GM21390 (cell line): Measurements from ENCODE around the gene FSTL4.

Source experiments
- ATAC-seq: cut with Tn5 transposase; IDR thresholded peaks from one replicate; pipeline ENCODE4 v1.9.1; 2021; ENCODE audit not compliant: unreplicated experiment

The FSTL4 gene

DNA sequence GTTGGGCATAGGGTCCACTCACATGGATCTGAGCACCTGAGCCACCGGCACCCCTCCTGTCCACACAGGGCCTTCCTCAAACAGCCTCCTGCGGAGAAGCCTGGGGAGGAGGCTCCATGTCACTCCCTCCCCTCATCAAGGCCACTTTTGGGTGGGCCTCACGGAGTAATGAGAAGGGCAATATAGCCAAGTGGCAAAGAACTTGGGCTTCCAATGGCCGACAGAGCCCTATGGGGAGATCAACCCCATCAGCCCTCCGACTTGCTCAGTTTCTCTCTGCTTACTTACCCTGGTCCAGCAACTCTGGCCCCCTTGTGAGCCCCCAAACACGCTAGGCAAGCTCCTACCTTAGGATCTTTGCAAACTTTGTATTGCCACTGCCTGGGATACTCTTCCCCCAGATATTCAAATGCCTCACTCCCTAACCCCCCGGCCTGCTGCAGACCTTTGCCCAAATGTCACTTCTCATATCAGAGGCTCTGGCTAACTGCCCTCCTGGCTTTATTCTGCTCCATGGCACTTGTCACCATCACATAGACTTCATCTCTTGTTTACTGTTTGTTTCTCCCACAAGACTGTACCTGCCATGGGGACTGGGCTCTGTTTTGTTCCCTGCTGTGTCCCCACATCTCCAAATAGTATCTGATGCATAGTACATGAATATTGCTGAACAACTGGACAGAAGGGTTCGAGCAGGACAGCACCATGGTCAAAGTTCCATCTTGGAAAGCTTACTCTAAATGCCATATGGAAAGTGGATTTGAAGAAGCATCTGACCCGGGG lies 220.8 kb downstream of the FSTL4 start:
- ATAC-seq: no peak

DNA sequence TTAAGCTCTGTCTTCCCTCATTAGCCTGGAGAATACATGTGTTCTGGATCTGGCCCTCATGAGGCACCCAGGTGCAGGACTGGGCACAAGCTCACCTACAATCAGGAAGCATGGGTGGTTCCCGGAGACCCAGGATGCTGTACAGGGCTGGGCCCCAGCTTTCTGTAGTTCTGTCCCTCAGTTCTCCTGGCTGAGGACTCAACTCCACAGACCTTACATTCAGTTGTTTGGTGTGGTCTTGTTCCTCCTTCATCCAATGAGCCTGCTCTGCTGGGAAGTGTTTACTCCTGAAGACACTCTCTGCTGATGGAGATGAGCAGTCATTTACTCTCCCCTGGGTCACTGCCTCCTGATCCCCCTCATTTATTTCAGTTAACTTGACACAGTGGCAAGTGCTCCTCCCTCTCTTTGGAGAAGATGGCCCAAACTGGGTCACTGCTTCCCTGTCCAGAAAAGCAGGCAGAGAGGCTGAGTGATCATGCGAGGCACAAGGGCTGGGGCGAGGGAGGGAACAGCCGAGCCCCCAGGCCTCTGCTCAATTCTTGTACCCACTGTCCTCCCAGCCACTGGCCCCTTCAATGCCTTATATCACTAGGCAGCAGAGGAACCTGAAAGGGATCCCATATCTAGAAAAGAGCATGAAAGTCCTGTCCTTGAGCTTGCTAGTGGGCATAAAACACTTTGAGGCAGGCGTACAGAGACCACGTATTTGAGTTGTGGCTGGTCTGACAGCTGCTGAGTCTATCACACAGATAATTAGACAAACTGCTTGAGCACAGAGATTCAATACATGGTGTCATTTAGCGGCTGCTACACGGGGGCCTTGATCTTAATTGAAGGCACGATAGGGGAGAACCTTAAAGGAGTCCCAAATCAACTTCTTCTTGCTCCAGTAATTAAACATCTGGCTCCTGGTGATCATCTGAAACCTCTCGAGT lies 221.7 kb downstream of the FSTL4 start:
- no peak for ATAC-seq

DNA sequence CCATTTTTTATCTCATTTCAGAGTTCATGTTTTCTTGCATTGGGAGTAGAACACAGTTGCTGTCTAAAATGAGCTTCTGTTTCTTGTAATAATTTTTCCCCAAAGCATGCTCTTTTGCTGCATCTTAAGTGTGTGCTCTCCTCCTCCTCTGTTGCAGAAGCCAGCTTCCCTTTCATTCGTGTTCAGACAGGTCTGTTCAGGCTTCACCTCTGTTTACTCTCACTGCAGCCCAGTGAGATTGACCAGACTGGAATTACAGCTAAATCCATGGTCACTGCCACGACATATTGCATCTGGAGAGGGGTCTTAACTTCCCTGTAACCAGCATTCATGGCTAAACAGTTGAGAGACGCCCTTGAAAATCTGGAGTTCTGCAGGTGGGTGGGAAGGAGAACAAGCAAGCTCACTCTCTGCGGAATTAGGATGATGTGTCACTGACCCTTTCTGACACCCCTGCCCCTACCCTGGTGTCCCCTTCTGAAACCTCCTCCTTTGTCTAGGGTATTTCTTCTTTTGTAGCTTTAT lies 223.2 kb downstream of the FSTL4 start:
- ATAC-seq: no peak

DNA sequence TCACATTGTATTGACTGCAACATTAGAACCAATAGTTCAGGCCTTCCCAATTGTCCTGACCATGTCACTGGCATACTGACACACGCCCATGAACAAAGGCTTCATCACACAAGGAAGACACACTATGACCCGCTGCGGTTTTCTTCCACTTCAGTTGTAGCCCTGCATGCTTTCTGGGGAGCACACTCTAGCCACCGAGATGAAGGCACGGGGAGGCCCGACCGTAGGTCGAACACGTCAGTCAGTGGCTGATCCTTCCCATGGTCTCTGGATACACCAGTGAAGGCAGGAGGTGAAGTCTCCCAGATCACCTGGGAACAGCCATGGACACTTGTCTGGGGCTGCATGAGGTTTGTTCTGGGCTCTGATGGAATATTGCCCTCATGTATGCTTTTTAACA lies 224.7 kb downstream of the FSTL4 start:
- no peak for ATAC-seq

DNA sequence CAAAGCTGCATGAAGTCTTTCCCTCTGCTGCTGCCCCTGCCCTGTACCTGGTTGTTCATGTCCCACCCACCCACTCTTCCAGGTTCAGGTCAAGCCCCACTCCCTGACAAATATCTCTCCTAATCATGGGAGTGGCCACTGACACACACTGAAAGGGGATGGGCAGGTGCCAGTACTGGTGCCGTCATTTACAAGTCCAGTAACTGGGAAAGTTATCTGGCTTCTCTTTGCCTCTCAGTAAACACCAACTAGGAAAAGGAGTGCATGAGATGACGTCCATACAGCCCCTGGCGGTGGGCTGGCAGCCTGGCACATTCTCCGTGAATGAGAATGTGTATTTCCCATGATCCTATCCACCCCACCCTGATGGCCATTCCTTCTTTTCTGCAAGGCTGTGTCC lies 225.2 kb downstream of the FSTL4 start:
- ATAC-seq: no peak

DNA sequence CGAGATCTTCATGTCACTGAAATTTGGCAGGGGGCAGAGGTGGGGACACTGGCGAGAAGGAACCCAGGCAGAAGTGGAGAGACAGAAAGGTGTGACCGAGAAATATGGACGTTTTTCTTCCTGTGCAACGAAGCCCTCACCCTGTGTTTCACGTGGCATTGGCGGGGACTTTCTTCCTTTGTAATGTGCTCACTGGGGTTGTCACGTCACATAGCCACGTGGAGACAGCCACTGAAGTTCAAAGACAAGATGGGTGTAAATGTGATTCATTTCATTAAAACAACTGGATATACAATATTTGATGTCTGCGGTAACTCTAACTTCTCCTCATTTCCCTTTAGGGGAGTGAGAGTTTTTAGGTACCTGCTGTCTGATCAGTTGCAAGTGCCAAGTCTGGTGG lies 225.7 kb downstream of the FSTL4 start:
- no peak for ATAC-seq

DNA sequence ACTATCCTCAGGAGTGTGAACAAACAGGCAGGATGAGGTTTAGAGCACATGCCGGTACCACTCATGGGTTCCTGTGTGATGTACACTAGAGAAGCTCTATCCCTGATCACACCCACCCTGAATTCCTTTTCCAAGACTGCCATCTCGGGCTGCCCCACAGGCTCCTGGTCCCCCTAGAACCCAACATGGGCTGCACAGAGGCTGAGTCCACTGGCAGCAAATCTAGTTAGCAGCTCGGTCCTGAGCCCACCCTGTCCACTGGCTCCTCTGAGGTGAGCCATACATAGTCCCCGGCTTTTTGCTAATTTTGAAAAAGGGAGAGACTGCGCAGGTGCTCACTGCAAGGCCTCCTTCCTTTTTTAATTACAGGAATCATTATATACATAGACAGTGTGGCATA lies 227.0 kb downstream of the FSTL4 start:
- no peak for ATAC-seq

DNA sequence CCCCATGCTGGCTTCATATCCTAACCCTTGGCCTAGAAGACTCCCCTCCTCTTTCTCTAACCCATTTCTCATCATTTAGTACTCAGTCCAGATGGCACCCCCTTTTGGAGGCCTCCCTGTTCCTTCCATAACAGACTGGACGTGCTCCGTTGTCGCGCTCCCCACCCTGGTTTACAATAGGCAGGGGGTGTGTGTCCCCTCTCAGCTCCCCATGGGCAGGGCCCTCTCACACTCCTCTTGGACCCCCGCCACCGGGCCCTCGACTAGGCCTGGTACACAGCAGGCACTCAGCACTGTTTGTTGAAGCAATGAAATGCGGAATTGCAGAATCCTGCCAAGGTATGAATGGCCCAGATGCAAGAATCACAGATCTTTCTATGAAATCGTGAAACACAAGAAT lies 227.4 kb downstream of the FSTL4 start:
- no peak for ATAC-seq

DNA sequence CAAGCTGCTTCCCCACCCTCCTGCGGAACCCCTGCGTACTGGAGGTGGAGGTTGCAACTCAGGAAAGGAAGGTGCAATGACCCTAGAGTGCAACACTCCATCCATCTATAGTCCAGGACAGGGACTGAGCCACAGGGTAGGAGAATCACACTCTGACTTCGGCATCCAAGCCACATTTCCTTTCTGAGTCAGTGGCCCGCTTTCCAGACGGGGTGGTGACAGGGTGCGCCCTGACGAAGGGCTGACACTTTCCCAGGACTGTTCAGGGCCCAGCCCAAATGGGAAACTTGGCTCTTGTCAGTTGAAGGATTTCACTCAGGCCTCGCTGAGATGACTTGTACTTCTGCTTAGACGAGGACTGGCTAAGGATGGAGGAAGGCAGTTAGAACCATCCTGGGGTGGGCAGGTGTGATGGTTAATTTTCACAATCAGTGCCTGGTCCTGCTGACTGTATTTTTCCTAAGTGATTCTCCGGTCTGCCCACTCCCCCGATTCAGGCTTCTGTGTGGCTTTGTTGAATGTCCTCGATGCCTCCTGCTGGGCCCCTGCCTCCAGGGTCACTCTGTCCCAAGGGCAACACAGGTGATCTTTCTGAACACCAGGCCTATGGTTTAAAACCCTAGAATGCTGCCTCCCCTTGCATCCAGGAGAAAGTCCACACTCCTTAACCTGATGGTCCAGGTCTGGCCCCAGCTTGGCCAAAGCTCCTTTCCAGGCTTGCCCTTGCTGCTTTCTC lies 228.1 kb downstream of the FSTL4 start:
- ATAC-seq: no peak

DNA sequence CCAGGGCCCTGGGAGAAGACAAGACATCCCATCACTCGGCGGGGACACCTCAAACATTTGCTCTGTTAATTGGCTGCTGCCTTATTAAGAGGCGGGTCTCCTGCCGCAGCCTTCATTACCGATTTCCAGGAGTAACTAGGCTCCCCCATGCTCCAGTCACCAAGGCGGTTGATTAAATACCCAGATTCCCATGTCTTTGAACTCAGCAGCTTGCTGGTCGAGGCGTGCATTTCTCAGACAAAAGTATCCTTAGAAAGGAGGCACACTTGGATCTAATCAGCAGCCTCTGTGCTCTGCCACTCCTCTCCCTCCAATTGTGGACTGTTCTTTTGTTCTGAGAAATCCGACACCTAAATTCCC lies 228.8 kb downstream of the FSTL4 start:
- no peak for ATAC-seq

DNA sequence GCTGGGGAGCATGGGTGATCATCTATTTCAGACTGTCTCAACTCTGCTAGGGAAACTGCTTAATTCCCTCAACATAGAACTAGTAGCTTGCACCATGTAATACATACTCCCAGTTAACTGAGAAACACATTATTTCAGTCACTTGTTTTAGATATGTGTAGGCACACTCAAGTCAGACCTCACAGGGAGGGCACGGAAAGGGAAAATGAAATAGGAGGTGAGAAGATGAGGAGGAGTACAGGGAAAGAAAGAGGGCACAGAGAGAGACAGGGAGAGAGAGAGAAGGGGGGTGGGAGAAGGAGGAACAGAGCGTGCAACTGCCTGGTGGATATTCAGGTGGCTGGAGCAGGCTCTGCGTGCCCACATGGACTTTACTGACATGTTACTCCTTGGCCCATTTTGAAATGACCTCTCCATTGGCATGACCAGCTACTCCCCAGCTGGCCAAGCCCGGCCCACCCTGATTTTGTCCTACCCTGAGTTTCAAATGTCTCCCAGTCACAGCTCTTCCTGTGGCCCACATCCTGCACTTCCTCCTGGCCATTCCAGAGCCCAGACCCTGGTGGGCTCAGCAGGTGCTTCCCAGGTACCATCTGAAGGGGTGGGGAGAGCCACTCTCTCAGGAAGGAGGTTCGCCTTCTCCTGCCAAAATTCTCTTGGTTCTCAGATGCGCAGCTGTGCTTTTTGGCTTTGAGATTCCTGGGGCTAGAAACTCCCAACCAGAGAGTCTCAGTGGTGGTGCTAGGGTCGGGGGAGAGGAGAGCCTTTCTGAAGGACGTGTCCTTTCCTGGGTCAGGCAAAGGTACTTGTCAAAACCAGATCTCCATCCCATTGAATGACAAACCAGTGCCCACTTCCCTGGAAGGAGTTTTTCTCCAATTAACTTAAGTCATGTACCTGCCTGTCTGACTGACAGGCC lies 229.4 kb downstream of the FSTL4 start:
- no peak for ATAC-seq

DNA sequence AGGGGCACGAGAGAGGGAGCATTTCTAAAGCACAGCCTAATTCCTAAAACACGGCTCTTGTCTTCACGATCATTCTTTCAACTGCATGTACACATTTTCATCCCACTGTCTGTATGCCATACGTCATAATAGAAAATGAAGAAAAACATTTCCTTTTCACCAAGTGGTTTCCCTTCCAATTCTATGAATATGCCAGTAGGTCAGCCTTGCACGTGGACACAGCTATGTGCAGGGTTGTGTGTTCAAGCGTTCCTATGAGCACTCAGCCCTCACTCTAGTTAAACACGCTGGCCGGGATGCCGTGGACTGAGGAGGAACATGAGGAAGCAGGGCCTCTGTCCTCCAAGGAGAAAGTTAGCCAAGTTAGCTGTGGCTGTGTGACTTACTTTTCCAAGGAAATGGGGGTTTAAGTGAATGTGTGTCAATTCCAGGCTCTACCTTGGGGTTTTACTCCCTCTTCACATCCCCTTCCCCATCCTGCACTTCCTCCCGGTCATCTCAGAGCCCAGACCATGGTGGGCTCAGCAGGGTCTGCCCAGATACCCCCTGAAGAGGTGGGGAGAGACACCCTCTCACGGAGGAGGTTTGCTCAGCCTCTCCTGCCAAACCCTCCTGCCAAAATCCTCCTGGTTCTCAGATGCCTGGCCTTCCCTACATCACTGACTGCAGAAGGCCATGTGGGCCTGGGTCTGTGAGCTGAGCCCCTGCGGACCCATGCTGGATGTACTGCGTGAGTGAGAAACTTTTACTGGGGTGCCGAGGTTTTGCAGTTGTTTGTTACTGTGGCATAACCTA lies 230.6 kb downstream of the FSTL4 start:
- no peak for ATAC-seq

DNA sequence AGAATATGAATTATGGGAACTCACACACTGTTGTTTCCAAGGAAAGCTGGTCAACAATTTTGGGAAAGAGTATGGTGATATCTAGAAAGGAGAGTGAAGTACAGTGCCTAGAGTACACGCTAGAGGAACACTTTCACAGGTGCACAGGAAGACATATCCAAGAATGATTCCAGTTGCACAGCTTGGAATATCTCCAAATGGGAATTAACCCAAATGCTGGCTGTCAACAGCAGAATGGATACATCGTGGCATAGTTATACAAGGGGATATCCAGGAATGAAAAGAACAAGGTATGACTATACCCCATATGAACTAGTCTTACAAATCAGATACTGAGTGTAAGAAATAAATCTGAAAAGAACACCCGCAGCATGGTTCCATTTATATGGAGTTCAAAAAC lies 231.3 kb downstream of the FSTL4 start:
- ATAC-seq: no peak

DNA sequence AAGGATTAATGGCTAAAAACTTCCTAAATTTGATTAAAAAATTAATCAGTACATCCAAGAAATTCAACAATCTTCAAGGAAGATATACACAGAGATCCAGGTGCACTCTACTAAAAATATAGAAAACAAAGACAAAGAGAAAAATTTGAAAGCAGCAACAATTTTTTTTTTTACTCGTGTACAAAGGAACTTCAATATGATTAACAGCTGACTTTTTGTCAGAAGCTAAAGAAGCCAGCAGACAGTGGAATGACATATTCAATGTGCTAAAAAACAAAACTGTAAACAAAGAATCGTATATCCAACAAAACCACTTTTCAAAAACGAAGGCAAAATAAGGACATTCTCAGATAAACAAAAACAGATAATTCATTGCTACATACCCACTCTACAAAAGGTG lies 234.6 kb downstream of the FSTL4 start:
- no peak for ATAC-seq

DNA sequence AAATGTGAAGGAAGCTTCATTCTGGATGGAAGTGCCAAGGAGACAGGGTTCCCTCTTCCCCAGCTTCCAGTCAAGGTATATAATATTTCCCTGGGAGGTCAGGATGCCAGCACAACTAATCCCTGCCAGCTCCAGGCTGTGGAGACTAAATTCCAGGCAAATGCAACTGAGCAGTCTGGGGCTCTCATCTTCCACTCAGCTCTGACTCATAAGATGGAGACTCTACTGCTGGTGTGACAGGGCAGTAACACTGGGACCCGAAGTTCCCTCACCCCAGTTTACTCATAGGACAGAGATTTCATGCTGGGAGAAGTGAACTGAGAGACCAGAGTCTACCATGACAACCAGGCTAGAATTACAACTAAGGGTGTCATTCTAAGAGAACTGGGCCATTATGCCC lies 235.4 kb downstream of the FSTL4 start:
- ATAC-seq: no peak

DNA sequence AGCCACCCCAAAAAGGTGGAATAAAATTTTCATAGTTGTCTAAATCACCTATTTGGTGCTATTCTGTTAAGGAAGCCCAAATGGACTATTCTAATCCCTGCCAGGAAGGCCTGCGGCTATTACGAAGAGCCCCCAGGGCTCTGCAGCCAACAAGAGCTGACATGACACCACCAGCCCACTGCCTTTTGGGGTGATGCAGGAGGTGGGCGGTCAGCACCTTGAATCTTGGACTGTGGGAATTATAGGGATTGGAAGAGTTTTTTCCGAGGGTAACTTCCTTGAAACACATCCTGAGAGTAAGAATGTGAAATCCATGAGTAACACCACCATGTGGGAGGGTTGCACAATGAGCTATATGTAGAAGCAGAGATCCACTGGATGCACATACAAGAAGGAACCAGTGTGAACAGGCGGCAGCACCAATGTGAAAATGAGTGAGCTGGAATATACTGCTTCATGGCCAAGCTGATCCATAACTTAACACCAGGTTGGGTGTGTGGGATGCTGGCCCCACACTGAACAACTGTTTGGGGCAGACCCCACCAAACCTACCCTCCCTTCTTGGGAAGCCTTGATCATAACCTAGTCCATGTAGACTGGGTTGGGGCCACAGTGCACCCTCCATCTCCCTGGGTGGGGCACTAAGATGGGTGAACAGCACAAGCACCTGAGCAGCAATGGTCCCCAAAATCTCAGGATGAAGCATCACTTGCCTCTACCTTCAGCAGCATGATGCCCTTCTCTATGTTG lies 239.0 kb downstream of the FSTL4 start:
- no peak for ATAC-seq

DNA sequence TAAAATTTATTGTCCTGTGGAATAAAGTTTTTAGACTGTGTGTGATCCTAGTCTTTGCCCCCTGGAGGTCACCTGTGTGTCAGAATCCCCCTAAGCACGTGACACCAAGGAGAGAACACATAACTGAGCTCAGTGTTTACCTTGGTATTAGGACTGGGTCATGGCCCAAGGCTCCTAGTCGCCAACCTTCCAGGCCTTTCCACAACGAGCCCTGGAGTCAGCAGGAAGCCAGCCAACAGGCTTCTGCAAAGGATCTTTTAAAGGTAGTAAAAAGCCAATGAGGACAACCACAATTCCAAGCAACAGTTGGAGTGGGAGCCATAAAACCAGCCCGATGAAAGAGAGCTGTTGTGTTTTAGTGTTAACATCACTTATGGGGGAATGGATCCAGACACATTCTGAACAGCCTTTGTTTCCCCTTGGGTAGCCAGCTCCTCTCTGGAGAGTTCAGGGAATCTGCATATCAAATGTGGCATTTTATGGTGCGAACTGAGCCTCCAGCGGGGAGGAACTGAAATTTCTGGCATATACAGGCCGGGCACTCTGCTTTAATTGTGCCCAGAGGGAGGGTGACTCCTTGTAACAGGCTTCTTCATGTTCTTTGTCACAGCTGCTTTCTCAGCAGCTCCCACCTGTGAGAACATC lies 239.9 kb downstream of the FSTL4 start:
- no peak for ATAC-seq

DNA sequence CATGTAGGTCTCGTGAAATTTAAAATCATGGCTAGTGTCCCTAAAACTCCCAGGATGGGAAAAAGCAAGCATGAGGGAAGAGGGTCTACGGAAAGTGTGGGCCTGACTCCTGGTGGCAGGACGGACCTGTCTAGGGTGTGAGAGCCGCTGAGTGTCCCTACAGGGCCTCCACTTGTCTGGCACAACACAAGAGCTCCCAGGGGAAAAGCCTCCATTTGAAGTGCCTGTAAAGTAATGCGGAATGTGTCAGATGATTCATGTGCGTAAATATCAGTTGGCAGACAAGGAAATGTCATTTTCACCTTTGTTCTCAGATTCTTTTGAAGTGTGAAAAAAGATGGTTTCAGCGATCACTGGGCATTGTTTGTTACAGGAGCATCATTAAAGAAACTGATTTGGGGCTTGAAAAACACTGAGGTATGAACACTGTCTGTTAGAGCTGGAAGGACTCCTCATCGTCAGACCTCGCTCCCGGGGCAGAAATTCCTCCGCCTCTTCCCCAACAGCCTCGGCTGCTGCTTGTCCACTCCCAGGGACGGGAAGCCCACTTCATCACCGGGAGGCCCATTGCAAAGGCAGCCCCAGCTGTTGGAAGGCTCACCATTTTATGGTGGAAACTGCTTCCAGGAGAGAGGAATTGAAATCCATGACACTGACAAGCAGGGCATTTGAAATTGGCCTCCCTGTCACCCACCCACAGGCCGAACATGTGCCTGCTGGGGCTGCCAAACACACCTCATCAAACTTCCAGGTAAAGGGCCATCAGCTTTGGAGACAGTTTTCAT lies 240.8 kb downstream of the FSTL4 start:
- ATAC-seq: no peak
